Duodenal mucosa (tissue), 2 donors: Measurements from ENCODE around the gene TAF8.

Experiments
- H3K27ac ChIP-seq: one replicate; pipeline ENCODE4 v1.7.0; 2013; ENCODE audit warnings: low read depth, low read length
- H3K27me3 ChIP-seq, 2 donors: one replicate each; pipeline ENCODE4 v1.7.0; 2013; ENCODE audit warnings: low read length in 2 of 2, control low read depth in 1 of 2; ENCODE audit not compliant: insufficient read depth in 2 of 2, control insufficient read depth in 1 of 2
- H3K36me3 ChIP-seq, 2 donors: one replicate each; pipeline ENCODE4 v1.7.0; 2013; ENCODE audit warnings: low read length in 2 of 2, control low read depth in 1 of 2; ENCODE audit not compliant: insufficient read depth in 2 of 2, control insufficient read depth in 1 of 2
- H3K4me1 ChIP-seq, 2 donors: one replicate each; pipeline ENCODE4 v1.7.0; 2013; ENCODE audit warnings: low read length in 2 of 2, control low read depth in 1 of 2; ENCODE audit not compliant: insufficient read depth in 2 of 2, control insufficient read depth in 1 of 2
- H3K4me3 ChIP-seq, 2 donors: one replicate each; pipeline ENCODE4 v1.7.0; 2013; ENCODE audit warnings: low read length in 2 of 2, low read depth in 1 of 2
- H3K9ac ChIP-seq, 2 donors: one replicate each; pipeline ENCODE4 v1.7.0; 2013; ENCODE audit warnings: low read length in 2 of 2, low read depth in 1 of 2
- H3K9me3 ChIP-seq, 2 donors: one replicate each; pipeline ENCODE4 v1.7.0; 2013; ENCODE audit warnings: low read length in 2 of 2, control low read depth in 1 of 2; ENCODE audit not compliant: control insufficient read depth in 1 of 2

TAF8 gene

DNA sequence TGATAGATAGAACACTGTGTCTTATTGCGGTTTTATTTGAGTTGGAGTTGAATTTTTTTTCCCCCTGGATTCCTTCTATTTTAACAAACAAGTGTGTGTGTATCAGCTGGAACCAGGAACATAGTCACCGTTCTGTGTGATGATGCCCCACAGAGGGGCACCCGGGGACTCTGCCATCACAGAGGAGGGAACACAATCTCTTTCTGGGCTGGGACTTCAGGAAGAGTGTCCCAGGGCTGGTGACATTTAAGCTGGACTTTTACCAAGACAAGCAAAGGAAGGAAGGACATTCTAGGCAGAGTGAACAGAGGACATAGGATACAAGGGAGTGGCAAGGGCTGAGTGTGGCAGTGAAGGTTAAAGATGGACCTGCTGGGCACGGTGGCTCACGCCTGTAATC, 33.2 kb downstream of the TAF8 start:
- Histone ChIP-seq H3K9me3 (no peaks in the 10 kb centered on the region), H3K4me3 (no peak overlapping the region), H3K9ac (no peak overlapping the region), H3K4me1 (peaks cover 4 to 12% of the 10 kb centered on the region in 2 donors), H3K27ac (no peak overlapping the region), H3K36me3 (peaks cover 2 to 20% of the 10 kb centered on the region in 2 donors), H3K27me3 (no peaks in the 10 kb centered on the region)

DNA sequence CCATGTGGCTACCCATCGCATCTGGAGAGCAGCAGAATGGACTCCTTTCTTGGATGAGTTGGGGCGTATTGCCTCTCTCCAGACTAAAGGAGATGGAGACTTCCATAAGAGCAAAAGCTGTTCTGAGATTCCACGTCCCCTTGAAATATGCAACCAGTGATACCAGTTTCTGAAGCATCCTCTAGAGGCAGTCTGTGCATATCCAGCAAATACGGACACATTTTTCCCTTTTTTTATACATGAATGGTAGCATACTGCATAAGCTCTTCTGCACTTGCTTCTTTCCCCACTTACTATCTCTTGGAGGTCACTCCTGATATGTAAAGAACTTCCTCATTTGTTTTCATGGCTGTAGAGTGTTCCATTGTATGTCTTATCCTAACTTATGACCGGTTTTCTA, 34.6 kb downstream of the TAF8 start:
- H3K27me3 ChIP-seq, result no peaks in the 10 kb centered on the region
- H3K36me3 ChIP-seq, result peaks cover 0 to 15% of the 10 kb centered on the region in 2 donors
- H3K27ac ChIP-seq, result no peak overlapping the region
- H3K4me3 ChIP-seq, result no peak overlapping the region
- H3K9me3 ChIP-seq, result no peaks in the 10 kb centered on the region
- H3K9ac ChIP-seq, result no peak overlapping the region
- peaks cover 4 to 12% of the 10 kb centered on the region in 2 donors for H3K4me1 ChIP-seq

DNA sequence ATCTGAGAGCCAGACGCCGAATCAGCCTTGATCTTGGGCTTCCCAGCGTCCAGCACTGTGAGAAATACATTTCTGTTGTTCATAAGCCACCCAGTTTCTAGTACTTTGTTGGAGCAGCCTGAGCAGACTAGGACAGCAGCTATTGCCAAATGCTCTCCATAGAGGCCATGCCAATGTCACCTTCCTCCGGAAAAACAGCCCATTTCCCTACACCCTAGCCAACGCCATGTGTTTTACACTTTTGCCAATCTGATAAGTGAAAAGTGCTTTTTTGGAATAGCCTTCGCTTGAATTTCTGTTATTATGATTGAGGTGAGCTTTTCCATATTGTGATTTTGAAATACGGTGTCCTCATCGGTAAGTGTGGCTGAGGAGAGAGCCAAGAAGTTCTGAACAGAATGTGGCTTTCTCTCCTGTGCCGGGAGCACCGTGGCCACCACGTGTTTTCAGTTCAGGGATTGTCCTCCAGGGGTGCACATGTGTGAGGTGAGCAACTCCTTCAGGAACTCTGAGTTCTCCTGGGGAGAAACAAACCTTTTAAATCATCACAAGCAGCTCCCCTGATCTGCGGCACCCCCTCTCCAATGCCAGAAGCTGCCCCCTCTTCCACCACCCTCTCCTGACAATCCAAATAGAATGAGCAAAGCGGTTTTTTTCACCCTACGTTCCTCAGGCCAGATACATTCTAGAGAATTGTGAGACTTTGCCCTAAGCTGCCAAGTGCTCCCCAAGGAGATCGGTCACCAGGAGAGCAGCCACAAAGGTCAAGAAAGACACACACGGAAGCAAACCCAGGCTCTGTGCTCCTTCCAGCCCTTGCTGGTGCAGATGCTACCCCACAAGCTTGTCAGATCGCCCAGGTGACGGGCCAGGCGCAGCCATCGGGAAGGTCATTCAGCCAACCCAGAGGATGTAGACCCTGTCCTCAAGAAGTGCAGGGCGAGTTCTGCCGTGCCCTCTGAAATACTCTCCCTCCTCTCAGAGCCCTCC, 36.0 kb downstream of the TAF8 start:
- H3K27ac ChIP-seq, result no peak overlapping the region

DNA sequence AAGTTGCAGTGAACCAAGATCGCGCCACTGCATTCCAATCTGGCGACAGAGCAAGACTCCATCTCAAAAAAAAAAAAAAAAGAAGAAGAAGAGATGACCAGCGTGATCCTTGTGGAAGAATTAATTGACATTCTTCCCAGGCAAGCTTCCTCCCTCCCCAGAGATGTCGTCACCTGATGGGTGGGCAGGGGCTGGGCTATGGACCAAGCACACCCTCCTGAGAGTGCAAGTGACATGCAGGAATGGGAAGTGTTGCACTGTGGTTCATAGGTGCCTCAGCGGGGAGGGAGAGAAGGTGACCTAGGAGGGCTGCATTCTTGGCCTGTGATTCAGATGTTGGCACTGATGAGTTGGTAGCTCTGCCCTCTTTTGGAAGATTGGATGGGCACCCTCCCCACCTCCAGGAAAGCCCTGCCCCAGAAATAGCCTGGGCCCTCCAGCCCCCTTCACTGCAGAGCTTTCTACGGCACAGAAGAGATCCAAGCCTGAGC, 37.8 kb downstream of the TAF8 start:
- no peaks in the 10 kb centered on the region for H3K27me3 ChIP-seq
- H3K4me3 ChIP-seq, result no peak overlapping the region
- H3K9ac ChIP-seq, result no peak overlapping the region
- no peak overlapping the region for H3K27ac ChIP-seq
- H3K9me3 ChIP-seq, result no peaks in the 10 kb centered on the region
- H3K36me3 ChIP-seq, result peaks cover 0 to 7% of the 10 kb centered on the region in 2 donors
- H3K4me1 ChIP-seq, result peaks cover 4 to 12% of the 10 kb centered on the region in 2 donors

More for the DNA sequence above, 36.0 kb downstream of the TAF8 start:
- Histone ChIP-seq H3K4me1 (peaks cover 4 to 12% of the 10 kb centered on the region in 2 donors), H3K4me3 (no peak overlapping the region), H3K9me3 (no peaks in the 10 kb centered on the region), H3K27me3 (no peaks in the 10 kb centered on the region), H3K36me3 (peaks cover 0 to 12% of the 10 kb centered on the region in 2 donors), H3K9ac (no peak overlapping the region)

DNA sequence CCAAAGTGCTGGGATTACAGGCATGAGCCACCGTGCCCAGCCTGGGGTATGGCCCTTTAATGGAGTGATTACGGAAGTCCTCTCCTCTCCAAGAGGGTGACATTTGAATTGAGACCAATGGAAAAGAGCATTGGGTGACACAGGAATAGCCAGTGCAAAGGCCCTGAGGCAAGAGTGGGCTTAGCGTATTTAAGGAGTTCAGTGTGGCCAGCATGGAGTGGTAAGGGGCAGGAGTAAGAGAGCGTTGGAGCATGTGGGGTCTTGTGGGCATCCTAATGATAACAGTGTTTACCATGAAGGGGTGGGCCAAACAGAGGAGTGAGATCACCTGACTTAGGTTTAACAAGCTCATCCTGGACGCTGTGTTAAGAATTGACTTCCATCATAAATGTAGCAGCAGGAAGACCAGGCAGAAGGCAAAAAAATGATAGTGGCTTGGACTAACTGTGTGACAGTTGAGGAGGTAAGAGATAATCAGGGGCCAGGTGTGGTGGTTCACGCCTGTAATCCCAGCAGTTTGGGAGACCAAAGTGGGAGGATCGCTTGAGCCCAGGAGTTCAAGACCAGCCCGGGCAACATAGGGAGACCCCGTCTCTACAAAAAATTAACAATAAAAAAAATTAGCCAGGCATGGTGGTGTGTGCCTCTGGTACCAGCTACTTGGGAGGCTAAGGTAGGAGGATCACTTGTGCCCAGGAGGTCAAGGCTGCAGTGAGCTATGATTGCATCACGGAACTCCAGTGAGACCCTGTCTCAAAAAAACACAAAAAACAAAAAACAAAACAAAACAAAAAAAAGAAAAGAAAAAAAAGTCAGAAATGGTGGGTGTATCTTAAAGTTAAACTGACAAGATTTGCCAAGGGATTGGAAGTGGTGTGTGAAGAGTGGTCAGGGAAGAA, 40.7 kb downstream of the TAF8 start:
- Histone ChIP-seq H3K4me1 (peaks cover 9 to 19% of the 10 kb centered on the region in 2 donors), H3K36me3 (peaks cover 0 to under 1% of the 10 kb centered on the region in 2 donors), H3K27me3 (no peaks in the 10 kb centered on the region), H3K27ac (no peak overlapping the region), H3K9ac (no peak overlapping the region), H3K4me3 (no peak overlapping the region), H3K9me3 (no peaks in the 10 kb centered on the region)

DNA sequence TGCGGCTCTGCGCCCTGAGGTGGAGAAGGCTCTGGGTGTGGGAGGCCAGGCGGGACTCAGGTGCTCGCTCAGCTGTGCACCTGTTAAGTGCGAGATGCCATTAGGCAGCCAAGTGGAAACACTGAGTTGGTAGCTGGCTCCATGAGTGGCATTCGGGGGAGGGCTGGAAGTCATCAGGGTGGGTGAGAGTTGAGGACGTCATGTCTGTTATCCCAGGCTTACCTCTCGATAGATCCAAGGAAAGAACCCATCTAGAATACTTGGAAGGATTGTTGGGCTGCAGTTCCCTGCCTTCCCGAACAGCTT, 41.3 kb downstream of the TAF8 start:
- no peak overlapping the region for H3K27ac ChIP-seq
- H3K27me3 ChIP-seq, result no peaks in the 10 kb centered on the region
- no peaks in the 10 kb centered on the region for H3K36me3 ChIP-seq
- no peaks in the 10 kb centered on the region for H3K9me3 ChIP-seq
- peaks cover 8 to 13% of the 10 kb centered on the region in 2 donors for H3K4me1 ChIP-seq
- H3K4me3 ChIP-seq, result no peak overlapping the region
- H3K9ac ChIP-seq, result no peak overlapping the region

DNA sequence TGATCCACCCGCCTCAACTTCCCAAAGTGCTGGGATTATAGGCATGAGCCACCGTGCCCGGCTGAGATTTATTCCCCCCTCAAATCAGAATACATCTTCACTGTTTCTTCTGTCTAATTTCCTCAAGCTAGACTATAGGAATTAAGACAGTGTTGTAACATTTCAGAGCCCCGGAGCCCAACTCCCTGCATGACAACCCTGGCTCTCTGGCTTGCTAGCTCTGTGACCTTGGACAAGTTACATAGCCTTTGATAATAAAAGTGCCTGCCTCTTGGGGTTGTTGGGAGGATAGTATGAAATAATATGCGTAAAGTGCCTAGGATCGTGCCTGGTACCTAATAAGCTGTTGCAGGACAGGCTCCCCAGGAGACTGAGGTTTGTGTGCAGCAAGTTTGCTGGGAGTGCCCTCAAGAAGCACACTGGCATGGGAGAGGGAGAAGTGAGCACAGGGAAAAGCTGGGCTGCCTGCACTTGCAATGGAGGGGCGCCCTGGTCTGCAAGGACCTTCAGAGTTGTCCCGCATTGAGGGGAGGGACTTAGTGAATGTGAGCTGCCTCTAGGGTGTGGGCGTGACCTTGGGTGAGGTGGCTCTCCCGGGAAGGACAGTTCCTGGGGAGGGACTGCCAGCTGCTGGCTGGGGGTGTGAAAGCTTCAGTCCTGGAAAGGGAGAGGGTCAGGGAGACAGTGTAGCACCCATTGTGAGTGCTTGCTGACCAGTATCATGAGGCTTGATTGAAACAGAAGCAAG, 43.4 kb downstream of the TAF8 start:
- no peaks in the 10 kb centered on the region for H3K27me3 ChIP-seq
- no peak overlapping the region for H3K9ac ChIP-seq
- no peak overlapping the region for H3K4me3 ChIP-seq
- H3K27ac ChIP-seq, result no peak overlapping the region
- no peaks in the 10 kb centered on the region for H3K36me3 ChIP-seq
- H3K4me1 ChIP-seq, result peaks cover 15 to 23% of the 10 kb centered on the region in 2 donors
- no peaks in the 10 kb centered on the region for H3K9me3 ChIP-seq

DNA sequence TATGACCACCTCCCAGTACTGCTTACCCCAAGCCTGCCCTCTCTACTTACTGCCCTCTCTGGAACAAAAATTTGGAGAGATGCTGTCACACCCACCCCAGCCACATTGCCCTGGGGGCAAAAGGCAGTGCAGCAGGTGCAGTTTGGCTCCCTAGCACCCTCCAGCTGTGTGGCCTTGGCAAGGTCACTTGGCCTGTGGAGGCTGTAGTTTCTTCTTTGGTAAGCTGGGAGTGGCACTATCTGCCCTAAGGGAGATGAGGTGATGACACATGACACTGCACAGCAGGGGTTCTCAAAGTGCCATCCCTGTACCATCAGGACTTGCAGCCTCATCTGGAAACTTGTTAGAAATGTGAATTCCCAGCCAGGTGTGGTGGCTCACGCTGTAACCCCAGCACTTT, 44.8 kb downstream of the TAF8 start:
- no peak overlapping the region for H3K4me3 ChIP-seq
- H3K27ac ChIP-seq, result no peak overlapping the region
- H3K27me3 ChIP-seq, result no peaks in the 10 kb centered on the region
- H3K9me3 ChIP-seq, result no peaks in the 10 kb centered on the region
- no peaks in the 10 kb centered on the region for H3K36me3 ChIP-seq
- peaks cover 28 to 36% of the 10 kb centered on the region in 2 donors for H3K4me1 ChIP-seq
- no peak overlapping the region for H3K9ac ChIP-seq

DNA sequence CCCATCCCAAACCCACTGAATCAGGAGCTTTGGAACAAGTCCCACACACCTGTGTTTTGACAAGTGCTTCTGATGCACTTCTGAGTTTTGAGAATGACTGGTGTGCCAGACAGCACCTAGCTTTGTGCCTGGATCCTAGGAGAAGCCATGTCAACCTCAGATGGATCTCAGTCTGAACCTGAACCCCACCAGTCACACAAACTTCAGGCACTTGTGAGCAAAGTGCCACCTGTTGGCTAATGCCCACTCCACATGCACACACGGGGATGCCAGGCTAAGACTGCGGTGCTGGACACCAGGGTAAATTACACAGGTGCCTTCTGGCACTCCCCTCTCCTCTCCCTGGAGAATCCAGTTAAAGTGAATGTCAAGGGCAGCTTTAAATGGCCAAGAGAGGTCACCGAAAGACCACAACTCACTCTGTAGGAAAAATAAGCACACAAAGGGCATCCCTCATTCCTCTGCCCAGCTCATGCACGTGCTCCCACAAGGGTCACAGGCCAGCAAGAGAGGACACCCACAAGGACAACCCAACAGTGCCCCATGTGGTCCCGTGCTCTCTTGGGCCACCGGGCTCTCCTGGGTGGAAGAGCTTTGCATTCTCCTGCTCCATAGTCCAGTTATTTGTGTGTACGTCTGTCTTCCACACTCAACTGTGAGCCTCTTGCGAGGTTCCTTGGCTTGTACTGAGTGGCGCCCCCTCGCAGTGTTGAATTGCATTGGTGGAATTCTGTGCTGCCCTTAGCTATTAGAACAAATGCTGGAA, 45.6 kb downstream of the TAF8 start:
- H3K9ac ChIP-seq, result no peak overlapping the region
- no peak overlapping the region for H3K27ac ChIP-seq
- H3K27me3 ChIP-seq, result no peaks in the 10 kb centered on the region
- H3K9me3 ChIP-seq, result no peaks in the 10 kb centered on the region
- peaks cover 36 to 44% of the 10 kb centered on the region in 2 donors for H3K4me1 ChIP-seq
- H3K4me3 ChIP-seq, result no peak overlapping the region
- H3K36me3 ChIP-seq, result no peaks in the 10 kb centered on the region
